T-helper 1 cell treated with Interleukin-12 subunit alpha and Interleukin-12 subunit beta and Interleukin-4 antibody, amounts not matched to agents 30 ng/mL and 1 ng/mL, for 36 hours (primary cell): ENCODE measurements around the gene LGALS3BP. TPM values are rescaled to one million over a fixed set of nuclear protein-coding genes. Genes with fewer than 3 reads are reported as not detected.
"Not testable (repeated sequence)": the region's sequence is repeated elsewhere in the genome, so short reads cannot be mapped to it uniquely, and the experiment has no call there.

Source experiments
- intact Hi-C: fragments of 100-400 bp; cut with micrococcal nuclease; formaldehyde crosslinking; loops from one replicate; pipeline ENCODE4 v1.15.1; 2024
- total RNA-seq: library from RNA; stranded (reverse); gene quantifications from 2 replicates; pipeline ENCODE4 v1.2.3, GENCODE V29; 2022

LGALS3BP gene
- total RNA-seq, 1 donor from 2014 or later, result 224 TPM

- intact Hi-C loops, result no loop called here
These were observed 11.9 kb downstream of the LGALS3BP start for GRCh38 chr17:78967782-78968362.

GRCh38 chr17:78966910-78967600 lies 12.7 kb downstream of the LGALS3BP start:
- intact Hi-C loops, result no loop called here

GRCh38 chr17:78966123-78966813 lies 13.5 kb downstream of the LGALS3BP start:
- intact Hi-C loops, result no loop called here

- intact Hi-C loops, result no loop called here
These were observed 14.2 kb downstream of the LGALS3BP start for GRCh38 chr17:78965491-78965924.

GRCh38 chr17:78963378-78963777 lies 16.3 kb downstream of the LGALS3BP start:
- intact Hi-C loops, result no loop called here

- intact Hi-C loops, result not testable (repeated sequence)
These were observed 16.8 kb downstream of the LGALS3BP start for GRCh38 chr17:78962984-78963348.

- intact Hi-C loops, result no loop called here
These were observed 17.3 kb downstream of the LGALS3BP start for GRCh38 chr17:78962345-78962983.

- intact Hi-C loops, result no loop called here
These were observed 18.2 kb downstream of the LGALS3BP start for GRCh38 chr17:78961571-78961970.

GRCh38 chr17:78960928-78961327 lies 18.8 kb downstream of the LGALS3BP start:
- intact Hi-C loops, result no loop called here

- intact Hi-C loops, result no loop called here
These were observed 19.9 kb downstream of the LGALS3BP start for GRCh38 chr17:78959803-78960202.

- intact Hi-C loops, result no loop called here
These were observed 21.0 kb downstream of the LGALS3BP start for GRCh38 chr17:78958641-78959127.

GRCh38 chr17:78957128-78957527 lies 22.6 kb downstream of the LGALS3BP start:
- intact Hi-C loops, result no loop called here

GRCh38 chr17:78956254-78956653 lies 23.5 kb downstream of the LGALS3BP start:
- intact Hi-C loops, result no loop called here

GRCh38 chr17:78954684-78955083 lies 25.0 kb downstream of the LGALS3BP start:
- intact Hi-C loops, result no loop called here

- intact Hi-C loops, result no loop called here
These were observed 26.1 kb downstream of the LGALS3BP start for GRCh38 chr17:78953356-78954350.

GRCh38 chr17:78952706-78953105 lies 27.0 kb downstream of the LGALS3BP start:
- intact Hi-C loops, result no loop called here

- intact Hi-C loops, result no loop called here
These were observed 27.7 kb downstream of the LGALS3BP start for GRCh38 chr17:78951967-78952551.

- intact Hi-C loops, result no loop called here
These were observed 28.9 kb downstream of the LGALS3BP start for GRCh38 chr17:78950870-78951269.

- intact Hi-C loops, result no loop called here
These were observed 32.2 kb downstream of the LGALS3BP start for GRCh38 chr17:78947235-78948149.
